WTC11 (cell line): ENCODE data around the gene DYNC1I2.
"Not testable (repeated sequence)": the region's sequence is repeated elsewhere in the genome, so short reads cannot be mapped to it uniquely, and the experiment has no call there.

Experiments used
- CREB1 ChIP-seq: sonication (generic); formaldehyde crosslinking; IDR thresholded peaks from 2 replicates; pipeline ENCODE4 v1.8.0; 2023; ENCODE audit warnings: mild to moderate bottlenecking, missing genetic modification reagents
- ESRRA ChIP-seq: sonication (generic); formaldehyde crosslinking; IDR thresholded peaks from 2 replicates; pipeline ENCODE4 v1.8.1; 2022; ENCODE audit warnings: mild to moderate bottlenecking, missing genetic modification reagents, borderline replicate concordance
- ZNF263 ChIP-seq: sonication (generic); formaldehyde crosslinking; IDR thresholded peaks from 2 replicates; pipeline ENCODE4 v1.8.1; 2022; ENCODE audit warnings: low read depth, mild to moderate bottlenecking, moderate library complexity, missing genetic modification reagents
- TF ChIP-seq, protein P1 (sequence below): fragments of 200-600 bp; IDR thresholded peaks from 2 replicates; pipeline ENCODE4 v1.8.0; 2022; ENCODE audit warnings: antibody characterized with exemption
- TF ChIP-seq, protein P2 (sequence below): sonication (generic); formaldehyde crosslinking; IDR thresholded peaks from 2 replicates; pipeline ENCODE4 v1.8.1; 2023; ENCODE audit warnings: mild to moderate bottlenecking, missing genetic modification reagents, moderate library complexity

- TF ChIP-seq, protein P1, sequence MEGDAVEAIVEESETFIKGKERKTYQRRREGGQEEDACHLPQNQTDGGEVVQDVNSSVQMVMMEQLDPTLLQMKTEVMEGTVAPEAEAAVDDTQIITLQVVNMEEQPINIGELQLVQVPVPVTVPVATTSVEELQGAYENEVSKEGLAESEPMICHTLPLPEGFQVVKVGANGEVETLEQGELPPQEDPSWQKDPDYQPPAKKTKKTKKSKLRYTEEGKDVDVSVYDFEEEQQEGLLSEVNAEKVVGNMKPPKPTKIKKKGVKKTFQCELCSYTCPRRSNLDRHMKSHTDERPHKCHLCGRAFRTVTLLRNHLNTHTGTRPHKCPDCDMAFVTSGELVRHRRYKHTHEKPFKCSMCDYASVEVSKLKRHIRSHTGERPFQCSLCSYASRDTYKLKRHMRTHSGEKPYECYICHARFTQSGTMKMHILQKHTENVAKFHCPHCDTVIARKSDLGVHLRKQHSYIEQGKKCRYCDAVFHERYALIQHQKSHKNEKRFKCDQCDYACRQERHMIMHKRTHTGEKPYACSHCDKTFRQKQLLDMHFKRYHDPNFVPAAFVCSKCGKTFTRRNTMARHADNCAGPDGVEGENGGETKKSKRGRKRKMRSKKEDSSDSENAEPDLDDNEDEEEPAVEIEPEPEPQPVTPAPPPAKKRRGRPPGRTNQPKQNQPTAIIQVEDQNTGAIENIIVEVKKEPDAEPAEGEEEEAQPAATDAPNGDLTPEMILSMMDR = not testable (repeated sequence)
- not testable (repeated sequence) for TF ChIP-seq ESRRA, ZNF263, CREB1 (CRISPR knock-in tag)
- TF ChIP-seq, protein P2, sequence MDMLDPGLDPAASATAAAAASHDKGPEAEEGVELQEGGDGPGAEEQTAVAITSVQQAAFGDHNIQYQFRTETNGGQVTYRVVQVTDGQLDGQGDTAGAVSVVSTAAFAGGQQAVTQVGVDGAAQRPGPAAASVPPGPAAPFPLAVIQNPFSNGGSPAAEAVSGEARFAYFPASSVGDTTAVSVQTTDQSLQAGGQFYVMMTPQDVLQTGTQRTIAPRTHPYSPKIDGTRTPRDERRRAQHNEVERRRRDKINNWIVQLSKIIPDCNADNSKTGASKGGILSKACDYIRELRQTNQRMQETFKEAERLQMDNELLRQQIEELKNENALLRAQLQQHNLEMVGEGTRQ = not testable (repeated sequence)
These were observed 71.5 kb downstream of the DYNC1I2 start for GRCh38 chr2:171758762-171759161.
